ENCODE measurements around the gene PIK3AP1. TPM values are rescaled to one million over a fixed set of nuclear protein-coding genes. Genes with fewer than 3 reads are reported as not detected.
"Not testable (repeated sequence)": the region's sequence is repeated elsewhere in the genome, so short reads cannot be mapped to it uniquely, and the experiment has no call there.

PIK3AP1 gene
- total RNA-seq, 2 experiments from 2014 or later, result 8.7 to 11.5 TPM

DNA sequence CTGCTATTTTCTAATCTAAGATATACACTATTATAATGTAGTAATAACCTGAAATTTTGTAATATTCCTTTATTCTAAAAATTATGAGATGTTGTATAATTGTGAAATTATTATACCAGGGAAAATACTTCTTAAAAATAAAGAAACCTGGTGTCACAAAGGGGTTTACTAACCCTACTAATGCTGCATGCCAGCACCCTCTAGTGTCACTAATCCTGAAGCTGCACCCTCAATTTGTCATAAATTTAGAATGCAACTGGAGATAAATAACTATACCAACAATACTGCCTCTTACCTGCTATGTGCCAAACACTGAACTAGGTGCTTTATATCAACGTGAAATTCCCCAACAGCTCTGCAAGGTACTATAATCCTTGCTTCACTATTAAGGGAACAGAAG, 164.3 kb downstream of the PIK3AP1 start:
- no peaks in the 10 kb centered on the region for H3K4me1 Mint-ChIP-seq
- no peak for DNase-seq
- CTCF ChIA-PET, result interaction anchor here (0.8 to 1.7 kb wide), 9 partner anchors 11 to 469 kb away, joined by 3 to 6 read pairs (median 4); partner anchors contain the start of gene TLL2

GRCh38 chr10:96555330-96555729, 165.0 kb downstream of the PIK3AP1 start:
- H3K9me3 Mint-ChIP-seq (ENCODE audit: low read depth), result no peaks in the 10 kb centered on the region
- DNase-seq (no peak), ATAC-seq (no peak)
- no peaks in the 10 kb centered on the region for H3K4me1 Mint-ChIP-seq
- CTCF ChIA-PET, result interaction anchor here (1.0 to 1.7 kb wide), 5 partner anchors 11 to 180 kb away, joined by 4 to 6 read pairs (median 5); no protein-coding TSS in a partner anchor
- no peak overlapping the region for H3K27ac Mint-ChIP-seq
- peaks cover 20% of the 10 kb centered on the region for H3K36me3 Mint-ChIP-seq
- no peaks in the 10 kb centered on the region for H3K27me3 Mint-ChIP-seq
- H3K4me3 Mint-ChIP-seq, result no peak overlapping the region

More for the DNA sequence above, 164.3 kb downstream of the PIK3AP1 start:
- no peak overlapping the region for H3K4me3 Mint-ChIP-seq
- H3K27ac Mint-ChIP-seq, result no peak overlapping the region
- ATAC-seq, result no peak
- peaks cover 25% of the 10 kb centered on the region for H3K36me3 Mint-ChIP-seq
- H3K9me3 Mint-ChIP-seq (ENCODE audit: low read depth), result no peaks in the 10 kb centered on the region
- H3K27me3 Mint-ChIP-seq, result no peaks in the 10 kb centered on the region

DNA sequence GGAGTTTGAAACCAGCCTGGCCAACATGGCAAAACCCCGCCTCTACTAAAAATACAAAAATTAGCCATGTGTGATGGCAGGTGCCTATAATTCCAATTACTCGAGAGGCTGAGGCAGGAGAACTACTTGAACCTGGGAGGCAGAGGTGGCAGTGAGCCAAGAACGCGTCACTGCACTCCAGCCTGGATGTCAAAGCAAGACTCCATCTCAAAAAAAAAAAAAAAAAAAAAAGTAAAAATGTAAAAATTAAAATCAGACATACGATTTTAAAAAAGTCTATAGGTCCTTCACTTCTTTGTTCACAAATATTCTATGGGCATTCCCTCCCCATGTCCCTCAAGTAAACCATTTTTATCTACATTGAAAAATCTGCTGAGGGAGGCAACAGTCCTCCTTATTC, 171.7 kb downstream of the PIK3AP1 start:
- Mint-ChIP-seq H3K36me3 (peaks cover 30% of the 10 kb centered on the region), H3K4me3 (no peak overlapping the region), H3K9me3 (ENCODE audit: low read depth) (no peaks in the 10 kb centered on the region), H3K4me1 (no peaks in the 10 kb centered on the region), H3K27ac (no peak overlapping the region), H3K27me3 (no peaks in the 10 kb centered on the region)
- CTCF ChIA-PET, result no interaction called here
- DNase-seq (no peak), ATAC-seq (no peak)

DNA sequence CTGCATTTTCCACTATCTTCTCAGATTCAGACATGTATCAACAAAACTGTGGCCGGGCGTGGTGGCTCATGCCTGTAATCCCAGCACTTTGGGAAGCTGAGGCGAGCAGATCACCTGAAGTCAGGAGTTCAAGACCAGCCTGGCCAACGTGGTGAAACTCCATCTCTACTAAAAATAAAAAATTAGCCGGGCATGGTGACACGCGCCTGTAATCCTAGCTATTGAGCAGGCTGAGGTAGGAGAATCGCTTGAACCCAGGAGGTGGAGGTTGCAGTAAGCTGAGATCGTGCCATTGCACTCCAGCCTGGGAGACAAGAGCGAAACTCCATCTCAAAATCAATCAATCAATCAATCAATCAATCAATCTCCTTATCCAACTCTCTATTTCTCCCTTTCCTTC, 174.8 kb downstream of the PIK3AP1 start:
- not testable (repeated sequence) for H3K4me3 Mint-ChIP-seq; H3K27ac Mint-ChIP-seq; H3K4me1 Mint-ChIP-seq; ATAC-seq; H3K27me3 Mint-ChIP-seq; DNase-seq; H3K9me3 Mint-ChIP-seq (ENCODE audit: low read depth)
- CTCF ChIA-PET, result interaction anchor here (1.1 kb wide), 1 partner anchor 25 kb away, joined by 3 read pairs; no protein-coding TSS in a partner anchor
- H3K36me3 Mint-ChIP-seq, result peaks cover 38% of the 10 kb centered on the region

Other genes starting within 250 kb of the PIK3AP1 start
- not detected for gene TLL2, start 206.6 kb downstream of the PIK3AP1 start, total RNA-seq
- 10 to 100 TPM; 61.4 to 71.3 TPM for gene TM9SF3, start 133.5 kb downstream of the PIK3AP1 start, total RNA-seq
- gene LCOR, start 111.8 kb upstream of the PIK3AP1 start, total RNA-seq, result 10 to 100 TPM; 27.8 to 34.0 TPM